B cell (primary cell): Measurements from ENCODE around the gene TMEM158. TPM values are rescaled to one million over a fixed set of nuclear protein-coding genes. Genes with fewer than 3 reads are reported as not detected.

Experiments
- ATAC-seq: fragments of 200-7000 bp; cut with Tn5 transposase; one replicate; pipeline ENCODE4 v1.10.0; 2021; ENCODE audit warnings: low read depth, mild to moderate bottlenecking, moderate number of reproducible peaks, moderate library complexity
- CTCF ChIA-PET: fragments of 350-600 bp; sonication (Branson Sonifier 250); formaldehyde crosslinking; loops from one replicate; lab custom pipeline; 2021; ENCODE audit warnings: antibody characterized with exemption, inconsistent platforms; lab: Charles Lee
- POLR2A ChIA-PET: fragments of 350-600 bp; sonication (Branson Sonifier 250); formaldehyde crosslinking; loops from one replicate; lab custom pipeline; 2021; ENCODE audit warnings: antibody characterized with exemption; lab: Charles Lee
- DNase-seq: peaks from one replicate; pipeline ENCODE4 v3.0.0; 2013
- H2AFZ ChIP-seq: 2 replicates; pipeline ENCODE4 v1.6.1; 2012; ENCODE audit warnings: mild to moderate bottlenecking, low read depth, low read length; ENCODE audit not compliant: insufficient read depth, poor library complexity, severe bottlenecking
- H3K27ac ChIP-seq, 2 donors: 1 replicate in 1 of 2; 2 replicates in 1 of 2; pipeline ENCODE4 v1.5.1; 2012 to 2013; ENCODE audit warnings: low read length in 2 of 2, mild to moderate bottlenecking in 2 of 2, moderate library complexity in 1 of 2
- H3K27me3 ChIP-seq, 4 experiments: fragments of 200-600 bp in 1 of 4; sonication (generic) in 1 of 4; replicated peaks in 1 of 4; 1 replicate in 2 of 4; 2 replicates in 2 of 4; pipeline versions ENCODE4 v1.6.1 to v1.7.0; 2013 to 2016; ENCODE audit warnings: low read length in 3 of 4, mild to moderate bottlenecking in 2 of 4, mixed read lengths in 1 of 4, moderate library complexity in 1 of 4; ENCODE audit not compliant: insufficient read depth in 4 of 4, control insufficient read depth in 3 of 4; ENCODE audit errors: control extremely low read depth in 1 of 4
- H3K36me3 ChIP-seq, 2 experiments: replicated peaks in 1 of 2; 1 replicate in 1 of 2; 2 replicates in 1 of 2; pipeline versions ENCODE4 v1.6.1 to v1.7.1; 2013; ENCODE audit warnings: low read length in 1 of 2; ENCODE audit not compliant: insufficient read depth in 2 of 2, control insufficient read depth in 1 of 2; ENCODE audit errors: control extremely low read depth in 1 of 2, extremely low read depth in 1 of 2
- H3K4me1 ChIP-seq, 2 donors: fragments of 200-600 bp in 1 of 2; sonication (generic) in 1 of 2; 1 replicate in 1 of 2; 2 replicates in 1 of 2; pipeline versions ENCODE4 v1.5.1 to v1.6.1; 2013 to 2017; ENCODE audit warnings: low read length in 2 of 2; ENCODE audit not compliant: control insufficient read depth in 2 of 2, insufficient read depth in 2 of 2
- H3K4me2 ChIP-seq: replicated peaks from 2 replicates; pipeline ENCODE3; 2012; ENCODE audit warnings: mild to moderate bottlenecking, low read depth, low read length; ENCODE audit not compliant: poor library complexity, severe bottlenecking
- H3K4me3 ChIP-seq, 5 experiments: fragments of 200-600 bp in 1 of 5; sonication (generic) in 1 of 5; 1 replicate in 3 of 5; 2 replicates in 2 of 5; pipeline versions ENCODE4 v1.5.1 to v1.7.0; 2011 to 2016; ENCODE audit warnings: low read length in 4 of 5, mild to moderate bottlenecking in 4 of 5, low read depth in 2 of 5, control low read depth in 1 of 5, moderate library complexity in 1 of 5; ENCODE audit not compliant: insufficient read depth in 1 of 5; ENCODE audit errors: control extremely low read depth in 1 of 5, extremely low read depth in 1 of 5
- H3K79me2 ChIP-seq: fragments of 200-600 bp; sonication (generic); one replicate; pipeline ENCODE4 v1.6.0; 2016; ENCODE audit warnings: low read length; ENCODE audit not compliant: control insufficient read depth, insufficient read depth
- H3K9ac ChIP-seq: fragments of 200-600 bp; sonication (generic); 2 replicates; pipeline ENCODE4 v1.6.1; 2017; ENCODE audit warnings: mild to moderate bottlenecking, low read length, moderate library complexity
- H3K9me3 ChIP-seq, 3 donors: one replicate each; pipeline versions ENCODE4 v1.6.1 to v1.7.1; 2013; ENCODE audit warnings: low read length in 2 of 3; ENCODE audit not compliant: control insufficient read depth in 2 of 3, insufficient read depth in 1 of 3; ENCODE audit errors: control extremely low read depth in 1 of 3
- H4K20me1 ChIP-seq: 2 replicates; pipeline ENCODE4 v1.6.0; 2012; ENCODE audit warnings: mild to moderate bottlenecking, low read length; ENCODE audit not compliant: insufficient read depth, control insufficient read depth, poor library complexity, severe bottlenecking
- H3K27ac Mint-ChIP-seq: one replicate; pipeline ENCODE4 v1.8.0; 2021; ENCODE audit warnings: mixed read lengths
- H3K27me3 Mint-ChIP-seq: one replicate; pipeline ENCODE4 v1.8.0; 2021; ENCODE audit warnings: mixed read lengths
- H3K4me1 Mint-ChIP-seq: one replicate; pipeline ENCODE4 v1.8.0; 2021; ENCODE audit warnings: mixed read lengths
- H3K4me3 Mint-ChIP-seq: one replicate; pipeline ENCODE4 v1.8.0; 2021; ENCODE audit warnings: mixed read lengths
- H3K9me3 Mint-ChIP-seq: one replicate; pipeline ENCODE4 v1.8.0; 2022; ENCODE audit warnings: mixed read lengths; ENCODE audit not compliant: insufficient read depth
- CTCF ChIP-seq: fragments of 200-600 bp; IDR thresholded peaks from one replicate; pipeline ENCODE4 v1.8.0; 2022; ENCODE audit warnings: antibody characterized with exemption, mild to moderate bottlenecking
- EZH2 ChIP-seq: IDR thresholded peaks from 2 replicates; pipeline ENCODE4 v1.6.1; 2012; ENCODE audit warnings: borderline replicate concordance, low read depth, mild to moderate bottlenecking, moderate library complexity, low read length; ENCODE audit not compliant: insufficient read depth, poor library complexity, severe bottlenecking
- WGBS: methylation state at CpG from one replicate; pipeline ENCODE4 v1.1.5; 2013; ENCODE audit warnings: missing lambda C conversion rate; ENCODE audit not compliant: insufficient coverage; 5-methylcytosine and 5-hydroxymethylcytosine counted together
- intact Hi-C: fragments of 100-400 bp; cut with micrococcal nuclease; formaldehyde crosslinking; loops from one replicate; pipeline ENCODE4 v1.10.0; 2022
- polyA plus RNA-seq: library from polyadenylated mRNA; depleted of rRNA; stranded (reverse); fragments of >200 nt; gene quantifications from 2 replicates; pipeline ENCODE4 v1.2.3, GENCODE V29; 2012
- total RNA-seq, 2 donors: library from RNA; stranded (reverse); fragments of 120-200 nt in 1 of 2; gene quantifications; 1 replicate in 1 of 2; 2 replicates in 1 of 2; pipeline versions ENCODE4 v1.2.3 to v1.2.4, GENCODE V29; 2013 to 2022

Gene TMEM158
- total and polyA plus RNA-seq, 2 donors (not counting 1 experiment from before 2014, with no cell fraction given), result not detected

GRCh38 chr3:45236964-45237363, 10.9 kb upstream of the TMEM158 start:
- no peak overlapping the region for H3K4me3 Mint-ChIP-seq

GRCh38 chr3:45235409-45235808, 9.3 kb upstream of the TMEM158 start:
- Mint-ChIP-seq H3K27ac (no peak overlapping the region), H3K4me1 (no peaks in the 10 kb centered on the region), H3K9me3 (peaks cover 6% of the 10 kb centered on the region), H3K27me3 (peaks cover 20% of the 10 kb centered on the region), H3K4me3 (no peak overlapping the region)
- H3K27me3 ChIP-seq, result peaks cover 0 to 21% (median 5%) of the 10 kb centered on the region in 4 experiments
- POLR2A ChIA-PET, result no interaction called here
- DNase-seq (no peak), ATAC-seq (no peak)
- H3K9ac ChIP-seq, result no peak overlapping the region
- H3K36me3 ChIP-seq, result no peaks in the 10 kb centered on the region
- TF ChIP-seq EZH2, result no peak
- no peak for TF ChIP-seq CTCF
- no peaks in the 10 kb centered on the region for H3K79me2 ChIP-seq
- intact Hi-C loops, result no loop called here
- no CpG with 5 or more reads among the region's 2 CpGs for WGBS
- no peak overlapping the region for H3K4me3 ChIP-seq
- H4K20me1 ChIP-seq, result no peaks in the 10 kb centered on the region
- H3K4me2 ChIP-seq, result no peak overlapping the region
- no peaks in the 10 kb centered on the region for H3K4me1 ChIP-seq
- H3K9me3 ChIP-seq, result peaks cover 0 to 9% (median 5%) of the 10 kb centered on the region in 3 donors
- no peak overlapping the region for H3K27ac ChIP-seq
- no peak overlapping the region for H2AFZ ChIP-seq
- CTCF ChIA-PET, result no interaction called here

More at GRCh38 chr3:45236964-45237363, 10.9 kb upstream of the TMEM158 start:
- no peaks in the 10 kb centered on the region for H4K20me1 ChIP-seq
- peaks cover 0 to 21% (median 3%) of the 10 kb centered on the region in 4 experiments for H3K27me3 ChIP-seq
- Mint-ChIP-seq H3K9me3 (peaks cover 6% of the 10 kb centered on the region), H3K4me1 (no peaks in the 10 kb centered on the region), H3K27me3 (peaks cover 21% of the 10 kb centered on the region), H3K27ac (no peak overlapping the region)
- TF ChIP-seq EZH2 (no peak), CTCF (no peak)
- WGBS, result no CpG with 5 or more reads among the region's 2 CpGs
- no peaks in the 10 kb centered on the region for H3K36me3 ChIP-seq
- no peaks in the 10 kb centered on the region for H3K4me1 ChIP-seq
- intact Hi-C loops, result no loop called here
- ATAC-seq (no peak), DNase-seq (no peak)
- H3K27ac ChIP-seq, result no peak overlapping the region
- ChIA-PET POLR2A (no interaction called here), CTCF (no interaction called here)
- no peaks in the 10 kb centered on the region for H3K79me2 ChIP-seq
- H2AFZ ChIP-seq, result no peak overlapping the region
- H3K9me3 ChIP-seq, result peaks cover 0 to 9% (median 5%) of the 10 kb centered on the region in 3 donors
- no peak overlapping the region for H3K4me3 ChIP-seq
- no peak overlapping the region for H3K9ac ChIP-seq
- H3K4me2 ChIP-seq, result no peak overlapping the region
